GM12874 (cell line): ENCODE data around the gene RPS6KA2.

Experiments used
- CTCF ChIP-seq: IDR thresholded peaks from 2 replicates; pipeline ENCODE4 v1.5.1; 2011; ENCODE audit warnings: low read depth, mild to moderate bottlenecking, control low read depth, low read length, moderate library complexity; ENCODE audit not compliant: insufficient read depth

RPS6KA2 gene

DNA sequence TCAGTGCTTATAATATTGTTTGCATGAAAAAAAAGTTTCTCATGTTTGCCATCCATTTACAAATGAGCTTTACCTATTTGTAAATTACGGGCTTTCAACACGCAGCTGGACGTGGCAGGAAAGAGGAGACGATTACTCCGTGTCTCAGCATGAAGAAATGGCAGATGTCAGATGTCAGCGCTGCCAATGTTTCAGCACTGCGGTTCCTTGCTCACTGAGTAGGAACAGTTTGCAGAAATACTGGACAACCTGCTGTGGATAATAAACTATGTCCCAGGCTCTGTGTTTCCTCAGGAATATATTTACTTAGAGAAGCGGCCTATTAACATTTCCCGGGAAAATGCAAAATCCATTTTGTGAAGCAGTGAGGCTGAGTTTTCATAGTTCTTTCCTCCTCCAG lies 63.2 kb downstream of the RPS6KA2 start:
- no peak for TF ChIP-seq CTCF

DNA sequence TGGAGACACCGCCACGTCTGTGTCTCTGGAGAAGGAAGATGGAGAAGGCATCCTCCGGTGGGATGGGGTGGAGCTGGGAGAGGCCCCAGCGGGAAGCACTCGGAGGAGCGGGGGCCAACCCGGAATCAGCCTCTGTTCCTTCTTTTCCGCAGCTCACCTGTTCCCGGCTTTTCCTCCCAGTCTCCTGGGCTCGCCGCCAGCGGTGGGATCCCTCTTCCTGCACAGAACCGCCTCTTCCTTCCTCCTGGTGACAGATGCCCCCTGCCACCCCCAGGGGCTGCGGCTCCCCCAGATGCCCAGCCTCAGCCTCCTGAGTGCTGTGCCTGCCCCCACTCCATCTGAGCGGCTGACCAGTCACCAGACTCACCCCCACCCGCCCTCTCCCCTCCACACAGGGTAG lies 63.9 kb downstream of the RPS6KA2 start:
- TF ChIP-seq CTCF = no peak

DNA sequence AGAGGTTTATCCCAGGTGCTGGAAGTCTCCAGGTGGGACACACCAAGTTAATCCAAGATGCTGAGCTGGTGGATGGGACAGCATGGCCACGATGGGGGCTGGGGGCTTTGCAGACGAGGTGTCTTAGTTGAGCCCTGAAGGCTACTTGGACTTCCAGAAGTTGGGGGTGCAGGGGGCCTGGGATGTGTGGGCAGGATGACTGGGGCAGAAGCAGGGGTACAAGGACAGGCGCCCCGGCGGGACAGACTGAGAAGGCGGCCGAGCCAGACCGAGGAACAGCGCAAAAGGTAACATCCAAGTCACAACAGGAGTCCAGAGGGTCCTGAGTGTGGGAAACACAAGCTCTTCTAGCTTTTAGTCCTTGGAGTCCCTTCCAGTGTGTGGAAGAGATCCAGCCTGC lies 64.3 kb downstream of the RPS6KA2 start:
- TF ChIP-seq CTCF = no peak

DNA sequence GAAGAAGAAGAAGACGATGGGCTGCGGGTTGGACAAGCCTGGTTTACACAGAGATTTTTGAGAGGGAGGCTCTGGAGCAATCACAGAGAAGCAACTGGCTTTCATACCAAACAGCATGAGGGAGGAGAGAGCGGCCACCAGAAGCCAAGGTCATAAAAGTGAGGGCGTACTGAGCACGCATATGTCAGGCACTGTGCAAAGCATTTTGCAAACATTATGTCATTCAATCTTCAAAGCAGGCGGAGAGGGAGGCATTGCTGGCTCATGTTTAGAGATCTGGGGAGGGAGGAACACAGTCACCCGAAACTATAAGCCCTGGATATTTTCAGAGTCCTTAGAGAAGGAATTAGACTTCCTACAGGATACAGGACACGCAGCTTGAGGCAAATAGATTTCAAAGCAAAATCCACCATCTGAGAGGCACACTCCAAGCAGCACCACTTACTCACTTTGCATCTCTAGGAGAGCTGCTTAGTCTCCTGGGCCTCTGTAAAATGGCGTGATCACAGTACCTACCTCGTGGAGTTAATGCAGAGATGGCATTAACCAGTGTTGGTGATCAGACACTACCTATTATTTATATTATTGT lies 65.2 kb downstream of the RPS6KA2 start:
- no peak for TF ChIP-seq CTCF

DNA sequence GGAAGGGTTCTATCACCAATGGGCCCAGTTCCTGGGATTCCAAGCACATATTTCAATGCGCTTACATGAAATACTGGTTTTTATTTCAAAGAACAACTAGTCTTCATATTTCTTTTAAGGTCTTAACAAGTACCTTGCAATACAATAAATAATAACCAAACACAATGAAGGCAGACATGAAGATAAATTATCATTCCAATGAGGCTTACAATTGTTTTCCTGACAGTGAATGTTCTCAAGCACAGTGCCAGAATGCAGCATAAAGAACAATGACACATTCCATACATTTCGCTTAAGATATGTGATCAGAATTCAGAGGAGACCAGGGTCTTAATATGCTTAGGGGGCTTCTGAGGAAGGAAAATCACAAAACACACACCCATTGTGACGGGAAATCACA lies 66.8 kb downstream of the RPS6KA2 start:
- TF ChIP-seq CTCF = no peak

DNA sequence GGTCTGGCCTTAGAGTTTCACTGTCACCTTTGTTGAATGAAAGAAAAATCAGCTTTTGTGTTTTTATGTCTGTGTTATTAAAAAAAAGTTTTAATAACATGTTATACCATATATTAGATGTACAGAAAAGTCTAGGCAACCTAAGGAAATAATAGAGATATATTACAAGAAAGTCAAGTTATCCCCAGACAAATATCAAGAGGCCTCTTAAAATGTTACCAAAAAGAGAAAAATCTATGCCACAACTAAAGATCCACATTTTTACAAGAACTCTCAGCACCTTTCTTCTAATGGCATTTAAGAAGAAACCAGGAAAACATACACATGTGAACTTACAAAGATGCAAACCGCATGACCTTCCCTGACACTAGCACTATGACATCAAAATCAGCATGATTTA lies 67.4 kb downstream of the RPS6KA2 start:
- TF ChIP-seq CTCF = no peak

DNA sequence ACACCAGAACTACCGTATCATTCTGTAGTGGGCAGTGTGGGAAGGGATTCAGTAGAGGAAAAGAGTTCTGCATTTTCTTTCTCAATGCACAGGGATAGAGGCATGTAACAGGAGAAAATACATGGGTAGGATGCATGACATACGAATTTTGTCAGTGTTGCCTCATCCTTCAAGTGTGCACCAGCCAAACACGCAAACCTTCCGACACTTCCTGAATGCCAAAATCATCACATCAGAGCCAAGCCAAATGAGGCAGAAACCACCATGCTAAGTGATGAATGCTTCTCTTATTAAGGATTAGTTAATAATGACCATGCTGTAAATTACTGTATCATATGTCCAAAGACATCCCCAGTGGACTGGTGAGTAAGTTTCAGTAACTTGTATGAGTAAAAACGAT lies 67.8 kb downstream of the RPS6KA2 start:
- no peak for TF ChIP-seq CTCF
